Peyer's patch (tissue), 4 donors: Measurements from ENCODE around the gene TULP3.

Experiments used
- POLR2A ChIP-seq, 2 donors: fragments of 450-650 bp; IDR thresholded peaks; one replicate each; pipeline ENCODE4 v1.5.1; 2017; ENCODE audit warnings: antibody characterized with exemption in 2 of 2, mild to moderate bottlenecking in 2 of 2, moderate library complexity in 2 of 2
- TF ChIP-seq, protein P1 (sequence below), 6 experiments: fragments of 450-650 bp in 4 of 6; fragments of 200-600 bp in 2 of 6; sonication (generic) in 1 of 6; IDR thresholded peaks; one replicate each; pipeline ENCODE4 v1.5.1; 2017 to 2019; ENCODE audit warnings: antibody characterized with exemption in 6 of 6, mild to moderate bottlenecking in 3 of 6, moderate library complexity in 1 of 6

GRCh38 chr12:2858334-2858733 is 32.4 kb upstream of the TULP3 start:
- TF ChIP-seq, protein P1, sequence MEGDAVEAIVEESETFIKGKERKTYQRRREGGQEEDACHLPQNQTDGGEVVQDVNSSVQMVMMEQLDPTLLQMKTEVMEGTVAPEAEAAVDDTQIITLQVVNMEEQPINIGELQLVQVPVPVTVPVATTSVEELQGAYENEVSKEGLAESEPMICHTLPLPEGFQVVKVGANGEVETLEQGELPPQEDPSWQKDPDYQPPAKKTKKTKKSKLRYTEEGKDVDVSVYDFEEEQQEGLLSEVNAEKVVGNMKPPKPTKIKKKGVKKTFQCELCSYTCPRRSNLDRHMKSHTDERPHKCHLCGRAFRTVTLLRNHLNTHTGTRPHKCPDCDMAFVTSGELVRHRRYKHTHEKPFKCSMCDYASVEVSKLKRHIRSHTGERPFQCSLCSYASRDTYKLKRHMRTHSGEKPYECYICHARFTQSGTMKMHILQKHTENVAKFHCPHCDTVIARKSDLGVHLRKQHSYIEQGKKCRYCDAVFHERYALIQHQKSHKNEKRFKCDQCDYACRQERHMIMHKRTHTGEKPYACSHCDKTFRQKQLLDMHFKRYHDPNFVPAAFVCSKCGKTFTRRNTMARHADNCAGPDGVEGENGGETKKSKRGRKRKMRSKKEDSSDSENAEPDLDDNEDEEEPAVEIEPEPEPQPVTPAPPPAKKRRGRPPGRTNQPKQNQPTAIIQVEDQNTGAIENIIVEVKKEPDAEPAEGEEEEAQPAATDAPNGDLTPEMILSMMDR (IDR thresholded peaks at IDR 0.05) = no peak
- TF ChIP-seq POLR2A (IDR thresholded peaks at IDR 0.05) = no peak
